ENCODE data around the gene LCLAT1. TPM values are rescaled to one million over a fixed set of nuclear protein-coding genes. Genes with fewer than 3 reads are reported as not detected.

Gene LCLAT1
- total RNA-seq, 2 experiments from 2014 or later, result 8.3 to 10.2 TPM

GRCh38 chr2:30427606-30428347 is 19.3 kb upstream of the LCLAT1 start:
- CTCF ChIA-PET, result no interaction called here
- TF ChIP-seq, protein P1, sequence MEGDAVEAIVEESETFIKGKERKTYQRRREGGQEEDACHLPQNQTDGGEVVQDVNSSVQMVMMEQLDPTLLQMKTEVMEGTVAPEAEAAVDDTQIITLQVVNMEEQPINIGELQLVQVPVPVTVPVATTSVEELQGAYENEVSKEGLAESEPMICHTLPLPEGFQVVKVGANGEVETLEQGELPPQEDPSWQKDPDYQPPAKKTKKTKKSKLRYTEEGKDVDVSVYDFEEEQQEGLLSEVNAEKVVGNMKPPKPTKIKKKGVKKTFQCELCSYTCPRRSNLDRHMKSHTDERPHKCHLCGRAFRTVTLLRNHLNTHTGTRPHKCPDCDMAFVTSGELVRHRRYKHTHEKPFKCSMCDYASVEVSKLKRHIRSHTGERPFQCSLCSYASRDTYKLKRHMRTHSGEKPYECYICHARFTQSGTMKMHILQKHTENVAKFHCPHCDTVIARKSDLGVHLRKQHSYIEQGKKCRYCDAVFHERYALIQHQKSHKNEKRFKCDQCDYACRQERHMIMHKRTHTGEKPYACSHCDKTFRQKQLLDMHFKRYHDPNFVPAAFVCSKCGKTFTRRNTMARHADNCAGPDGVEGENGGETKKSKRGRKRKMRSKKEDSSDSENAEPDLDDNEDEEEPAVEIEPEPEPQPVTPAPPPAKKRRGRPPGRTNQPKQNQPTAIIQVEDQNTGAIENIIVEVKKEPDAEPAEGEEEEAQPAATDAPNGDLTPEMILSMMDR (IDR thresholded peaks at IDR 0.05), result no peak
- peak overlapping the region; percentile 50 for H3K4me3 Mint-ChIP-seq

DNA sequence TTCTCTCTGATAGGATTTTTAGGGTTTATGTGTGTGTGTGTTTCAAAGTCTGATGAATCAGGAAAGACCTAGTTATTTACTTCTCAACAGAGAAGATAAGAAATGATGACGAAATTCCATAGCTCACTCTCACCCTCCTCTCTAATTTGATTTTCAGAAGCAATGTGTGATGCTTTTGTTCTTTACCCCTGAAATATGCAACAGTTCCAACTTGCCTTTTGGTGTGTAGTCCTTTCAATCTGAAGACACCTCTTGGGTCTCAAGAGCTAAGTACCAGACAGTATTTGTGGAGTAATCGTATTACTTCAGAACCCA is 18.7 kb upstream of the LCLAT1 start:
- Histone ChIP-seq H3K4me1 (ENCODE audit: insufficient read depth, low read length) (peaks cover 6% of the 10 kb centered on the region), H3K27ac (ENCODE audit: low read depth in 1 of 2, low read length in 2 of 2) (no peak overlapping the region), H3K9me3 (ENCODE audit: control insufficient read depth in 1 of 2, insufficient read depth in 1 of 2, low read length in 2 of 2) (no peaks in the 10 kb centered on the region), H3K27me3 (ENCODE audit: control insufficient read depth in 1 of 2, insufficient read depth in 2 of 2, low read length in 2 of 2) (no peaks in the 10 kb centered on the region), H3K4me3 (ENCODE audit: low read length) (no peak overlapping the region), H3K36me3 (ENCODE audit: insufficient read depth, low read length) (no peaks in the 10 kb centered on the region)
- no peak for DNase-seq
- TF ChIP-seq, protein P1 (IDR thresholded peaks at IDR 0.05), result no peak
- ChIA-PET CTCF (no interaction called here), POLR2A (interaction anchor here (0.6 to 2.9 kb wide), 4 partner anchors 12 to 197 kb away, joined by 3 to 8 read pairs (median 3); partner anchors contain the start of genes LBH and LCLAT1)
- Mint-ChIP-seq H3K36me3 (ENCODE audit: low read depth) (no peaks in the 10 kb centered on the region), H3K27me3 (no peaks in the 10 kb centered on the region), H3K9me3 (no peaks in the 10 kb centered on the region), H3K4me1 (ENCODE audit: low read depth) (peaks cover 42% of the 10 kb centered on the region), H3K4me3 (peak overlapping the region; percentile 50), H3K27ac (peak overlapping the region; percentile 83)
- intact Hi-C loops (cut with DNase I, micrococcal nuclease), result loop anchor here in 1 of 2 experiments (10.0 kb wide), 1 partner anchor 164 kb away; no protein-coding TSS in a partner anchor
- peak; percentile 66 for ATAC-seq (ENCODE audit: poor library complexity)

More at GRCh38 chr2:30427606-30428347, 19.3 kb upstream of the LCLAT1 start:
- H3K4me1 Mint-ChIP-seq (ENCODE audit: low read depth), result peaks cover 43% of the 10 kb centered on the region
- Histone ChIP-seq H3K4me1 (ENCODE audit: insufficient read depth, low read length) (peaks cover 11% of the 10 kb centered on the region), H3K9me3 (ENCODE audit: control insufficient read depth in 1 of 2, insufficient read depth in 1 of 2, low read length in 2 of 2) (no peaks in the 10 kb centered on the region), H3K36me3 (ENCODE audit: insufficient read depth, low read length) (no peaks in the 10 kb centered on the region), H3K27ac (ENCODE audit: low read depth in 1 of 2, low read length in 2 of 2) (no peak overlapping the region), H3K27me3 (ENCODE audit: control insufficient read depth in 1 of 2, insufficient read depth in 2 of 2, low read length in 2 of 2) (no peaks in the 10 kb centered on the region), H3K4me3 (ENCODE audit: low read length) (no peak overlapping the region)
- H3K9me3 Mint-ChIP-seq, result no peaks in the 10 kb centered on the region
- H3K27ac Mint-ChIP-seq, result peak overlapping the region; percentile 83
- no peaks in the 10 kb centered on the region for H3K36me3 Mint-ChIP-seq (ENCODE audit: low read depth)
- no peak for ATAC-seq (ENCODE audit: poor library complexity)
- H3K27me3 Mint-ChIP-seq, result no peaks in the 10 kb centered on the region
- POLR2A ChIA-PET, result interaction anchor here (1.0 to 2.9 kb wide), 3 partner anchors 19 to 197 kb away, joined by 3 to 8 read pairs (median 3); partner anchors contain the start of genes LBH and LCLAT1
- no peak for DNase-seq
- intact Hi-C loops (cut with DNase I, micrococcal nuclease), result loop anchor here in 1 of 2 experiments (10.0 kb wide), 1 partner anchor 163 kb away; no protein-coding TSS in a partner anchor

- Histone ChIP-seq H3K4me1 (ENCODE audit: insufficient read depth, low read length) (peaks cover 2% of the 10 kb centered on the region), H3K36me3 (ENCODE audit: insufficient read depth, low read length) (no peaks in the 10 kb centered on the region), H3K27ac (ENCODE audit: low read depth in 1 of 2, low read length in 2 of 2) (no peak overlapping the region), H3K4me3 (ENCODE audit: low read length) (no peak overlapping the region), H3K27me3 (ENCODE audit: control insufficient read depth in 1 of 2, insufficient read depth in 2 of 2, low read length in 2 of 2) (no peaks in the 10 kb centered on the region), H3K9me3 (ENCODE audit: control insufficient read depth in 1 of 2, insufficient read depth in 1 of 2, low read length in 2 of 2) (no peaks in the 10 kb centered on the region)
- peak overlapping the region; percentile 50 for H3K4me3 Mint-ChIP-seq
- H3K27me3 Mint-ChIP-seq, result no peaks in the 10 kb centered on the region
- TF ChIP-seq, protein P1 (IDR thresholded peaks at IDR 0.05), result no peak
- H3K36me3 Mint-ChIP-seq (ENCODE audit: low read depth), result no peaks in the 10 kb centered on the region
- ATAC-seq (ENCODE audit: poor library complexity) (no peak), DNase-seq (peak in 1 of 14 experiments; percentile 36)
- ChIA-PET CTCF (no interaction called here), POLR2A (interaction anchor here (0.6 to 2.9 kb wide), 5 partner anchors 12 to 265 kb away, joined by 3 to 8 read pairs (median 3); partner anchors contain the start of genes LBH and LCLAT1)
- peaks cover 42% of the 10 kb centered on the region for H3K4me1 Mint-ChIP-seq (ENCODE audit: low read depth)
- intact Hi-C loops (cut with DNase I, micrococcal nuclease), result loop anchor here in 1 of 2 experiments (10.0 kb wide), 1 partner anchor 164 kb away; no protein-coding TSS in a partner anchor
- peak overlapping the region; percentile 83 for H3K27ac Mint-ChIP-seq
- no peaks in the 10 kb centered on the region for H3K9me3 Mint-ChIP-seq
Measured at GRCh38 chr2:30428827-30429461, 18.1 kb upstream of the LCLAT1 start.

All from CD4-positive, alpha-beta T cell (primary cell).